Measurements from ENCODE around the gene SLC9A7.

GRCh38 chrX:46610070-46610658, 148.8 kb downstream of the SLC9A7 start:
- TF ChIP-seq CTCF (IDR thresholded peaks at IDR 0.05) (no peak), EZH2 (IDR thresholded peaks at IDR 0.05) (no peak)

All from neural progenitor cell (in vitro differentiated cells).